Mesendoderm (in vitro differentiated cells): ENCODE measurements around the gene FAT1.
A peak's percentile ranks its signal among the peaks of the same experiment; 100 is the strongest.

Experiments used
- DNase-seq: peaks from one replicate; pipeline ENCODE4 v3.0.0; 2013
- H2AK5ac ChIP-seq: 2 replicates; pipeline ENCODE4 v1.6.1; 2013; ENCODE audit warnings: low read length, inconsistent platforms
- H2BK120ac ChIP-seq: 2 replicates; pipeline ENCODE4 v1.6.1; 2013; ENCODE audit warnings: low read depth, mild to moderate bottlenecking, low read length, moderate library complexity, mixed read lengths
- H2BK15ac ChIP-seq: replicated peaks from 2 replicates; pipeline ENCODE4 v1.6.1; 2013; ENCODE audit warnings: low read depth, mild to moderate bottlenecking, moderate library complexity
- H2BK5ac ChIP-seq: 2 replicates; pipeline ENCODE4 v1.6.1; 2013; ENCODE audit warnings: low read length, inconsistent platforms
- H3K18ac ChIP-seq: 2 replicates; pipeline ENCODE4 v1.6.1; 2013; ENCODE audit warnings: mild to moderate bottlenecking, low read length, mixed read lengths
- H3K23ac ChIP-seq: one replicate; pipeline ENCODE4 v1.6.1; 2013; ENCODE audit warnings: low read length
- H3K27ac ChIP-seq: 2 replicates; pipeline ENCODE4 v1.5.1; 2013; ENCODE audit warnings: low read depth, mild to moderate bottlenecking, inconsistent platforms, low read length, moderate library complexity
- H3K27me3 ChIP-seq: 2 replicates; pipeline ENCODE4 v1.6.1; 2013; ENCODE audit warnings: low read length, control low read depth, mild to moderate bottlenecking, inconsistent platforms; ENCODE audit not compliant: insufficient read depth, poor library complexity
- H3K36me3 ChIP-seq: 2 replicates; pipeline ENCODE4 v1.6.1; 2013; ENCODE audit warnings: low read length, inconsistent platforms; ENCODE audit not compliant: control insufficient read depth, insufficient read depth
- H3K4ac ChIP-seq: one replicate; pipeline ENCODE4 v1.6.1; 2013; ENCODE audit warnings: low read depth, mild to moderate bottlenecking, low read length, moderate library complexity
- H3K4me1 ChIP-seq: 2 replicates; pipeline ENCODE4 v1.6.1; 2013; ENCODE audit warnings: low read depth, low read length, inconsistent platforms; ENCODE audit not compliant: control insufficient read depth
- H3K4me2 ChIP-seq: 2 replicates; pipeline ENCODE4 v1.6.1; 2013; ENCODE audit warnings: low read length
- H3K4me3 ChIP-seq: 2 replicates; pipeline ENCODE4 v1.5.1; 2013; ENCODE audit warnings: mild to moderate bottlenecking, low read length
- H3K56ac ChIP-seq: one replicate; pipeline ENCODE4 v1.6.1; 2013; ENCODE audit warnings: low read length
- H3K79me1 ChIP-seq: 2 replicates; pipeline ENCODE4 v1.6.1; 2013; ENCODE audit warnings: low read length, inconsistent platforms
- H3K79me2 ChIP-seq: 2 replicates; pipeline ENCODE4 v1.6.1; 2013; ENCODE audit warnings: mild to moderate bottlenecking, low read length; ENCODE audit not compliant: control insufficient read depth, insufficient read depth
- H3K9ac ChIP-seq: 2 replicates; pipeline ENCODE4 v1.6.1; 2013; ENCODE audit warnings: low read length, inconsistent platforms
- H4K5ac ChIP-seq: one replicate; pipeline ENCODE4 v1.6.1; 2013; ENCODE audit warnings: low read length
- H4K8ac ChIP-seq: one replicate; pipeline ENCODE4 v1.6.1; 2013; ENCODE audit warnings: low read depth, mild to moderate bottlenecking, control low read depth, low read length, moderate library complexity
- WGBS: extraction: QIAGEN DNeasy Blood & Tissue Kit; methylation state at CpG from one replicate; pipeline ENCODE4 v1.1.7; 2013; ENCODE audit warnings: low lambda C conversion rate, missing lambda C conversion rate; ENCODE audit not compliant: insufficient coverage; ENCODE audit errors: extremely low coverage; 5-methylcytosine and 5-hydroxymethylcytosine counted together

Gene FAT1

GRCh38 chr4:186586205-186586604 lies 137.5 kb downstream of the FAT1 start:
- no peak overlapping the region for H3K4ac ChIP-seq

GRCh38 chr4:186584912-186585311 lies 138.7 kb downstream of the FAT1 start:
- Histone ChIP-seq H3K27ac (no peak overlapping the region), H4K5ac (no peak overlapping the region), H3K4me2 (no peak overlapping the region), H3K9ac (no peak overlapping the region), H3K27me3 (no peaks in the 10 kb centered on the region), H4K8ac (no peak overlapping the region), H3K56ac (no peak overlapping the region), H2BK120ac (no peak overlapping the region), H3K4ac (no peak overlapping the region), H3K36me3 (no peaks in the 10 kb centered on the region), H2BK5ac (no peak overlapping the region), H3K18ac (no peak overlapping the region), H2BK15ac (no peak overlapping the region), H3K79me1 (peaks cover 2% of the 10 kb centered on the region), H3K4me1 (no peaks in the 10 kb centered on the region), H3K4me3 (no peak overlapping the region), H2AK5ac (no peak overlapping the region), H3K23ac (no peak overlapping the region), H3K79me2 (no peaks in the 10 kb centered on the region)
- no peak for DNase-seq
- WGBS = no CpG with 5 or more reads among the region's 6 CpGs

More at GRCh38 chr4:186586205-186586604, 137.5 kb downstream of the FAT1 start:
- Histone ChIP-seq H3K79me1 (peaks cover 2% of the 10 kb centered on the region), H3K23ac (no peak overlapping the region), H3K4me2 (no peak overlapping the region), H3K27me3 (no peaks in the 10 kb centered on the region), H3K9ac (no peak overlapping the region), H3K36me3 (no peaks in the 10 kb centered on the region), H4K5ac (no peak overlapping the region), H3K79me2 (no peaks in the 10 kb centered on the region), H2BK15ac (no peak overlapping the region), H3K4me1 (no peaks in the 10 kb centered on the region), H2BK120ac (no peak overlapping the region), H3K27ac (no peak overlapping the region), H2BK5ac (no peak overlapping the region), H3K4me3 (no peak overlapping the region), H4K8ac (no peak overlapping the region), H3K56ac (no peak overlapping the region), H2AK5ac (no peak overlapping the region), H3K18ac (no peak overlapping the region)
- DNase-seq = no peak
- WGBS = no CpG with 5 or more reads among the region's 8 CpGs

GRCh38 chr4:186581421-186581820 lies 142.2 kb downstream of the FAT1 start:
- Histone ChIP-seq H3K4me1 (no peaks in the 10 kb centered on the region), H4K5ac (no peak overlapping the region), H3K4ac (no peak overlapping the region), H3K79me1 (peaks cover 1% of the 10 kb centered on the region), H2AK5ac (no peak overlapping the region), H3K4me2 (no peak overlapping the region), H4K8ac (no peak overlapping the region), H3K36me3 (no peaks in the 10 kb centered on the region), H3K56ac (no peak overlapping the region), H2BK5ac (no peak overlapping the region), H2BK15ac (no peak overlapping the region), H3K27me3 (no peaks in the 10 kb centered on the region), H3K9ac (no peak overlapping the region), H3K4me3 (no peak overlapping the region), H2BK120ac (no peak overlapping the region), H3K23ac (no peak overlapping the region), H3K27ac (no peak overlapping the region), H3K18ac (no peak overlapping the region), H3K79me2 (no peaks in the 10 kb centered on the region)
- no CpG with 5 or more reads among the region's 6 CpGs for WGBS
- DNase-seq = no peak

GRCh38 chr4:186580669-186581068 lies 143.0 kb downstream of the FAT1 start:
- Histone ChIP-seq H4K5ac (no peak overlapping the region), H3K36me3 (no peaks in the 10 kb centered on the region), H3K18ac (no peak overlapping the region), H3K23ac (no peak overlapping the region), H2AK5ac (no peak overlapping the region), H2BK120ac (no peak overlapping the region), H3K9ac (no peak overlapping the region), H2BK15ac (no peak overlapping the region), H3K4ac (no peak overlapping the region), H3K79me1 (no peaks in the 10 kb centered on the region), H3K27ac (no peak overlapping the region), H3K56ac (no peak overlapping the region), H3K4me3 (no peak overlapping the region), H2BK5ac (no peak overlapping the region), H4K8ac (no peak overlapping the region), H3K4me1 (no peaks in the 10 kb centered on the region), H3K79me2 (no peaks in the 10 kb centered on the region), H3K4me2 (no peak overlapping the region), H3K27me3 (no peaks in the 10 kb centered on the region)
- WGBS = no CpG with 5 or more reads among the region's 1 CpG
- DNase-seq = peak; percentile 12

- Histone ChIP-seq H3K4ac (no peak overlapping the region), H3K27me3 (no peaks in the 10 kb centered on the region), H2AK5ac (no peak overlapping the region), H3K27ac (no peak overlapping the region), H3K18ac (no peak overlapping the region), H3K9ac (no peak overlapping the region), H3K4me3 (no peak overlapping the region), H4K5ac (no peak overlapping the region), H3K56ac (no peak overlapping the region), H2BK120ac (no peak overlapping the region), H3K79me1 (no peaks in the 10 kb centered on the region), H3K4me2 (no peak overlapping the region), H3K4me1 (no peaks in the 10 kb centered on the region), H2BK5ac (no peak overlapping the region), H3K79me2 (no peaks in the 10 kb centered on the region), H3K23ac (no peak overlapping the region), H4K8ac (no peak overlapping the region), H2BK15ac (no peak overlapping the region), H3K36me3 (no peaks in the 10 kb centered on the region)
- no CpG with 5 or more reads among the region's 23 CpGs for WGBS
- DNase-seq = no peak
Observed at GRCh38 chr4:186570193-186570996, 153.3 kb downstream of the FAT1 start.
